Renal pelvis (tissue), 4 donors: ENCODE measurements around the gene TRAF3. TPM values are rescaled to one million over a fixed set of nuclear protein-coding genes. Genes with fewer than 3 reads are reported as not detected.

ENCODE experiments used
- DNase-seq: peaks from one replicate; pipeline ENCODE4 v3.0.0-alpha.2; 2013
- polyA plus RNA-seq, 3 donors: library from polyadenylated mRNA; unstranded; fragments of 120-200 nt; gene quantifications; one replicate each; pipeline ENCODE4 v1.2.1, GENCODE V29; 2013; ENCODE audit not compliant: insufficient read length in 3 of 3

The TRAF3 gene
- polyA plus RNA-seq, 3 donors, result 15.9 to 18.0 (median 16.6) TPM

DNA sequence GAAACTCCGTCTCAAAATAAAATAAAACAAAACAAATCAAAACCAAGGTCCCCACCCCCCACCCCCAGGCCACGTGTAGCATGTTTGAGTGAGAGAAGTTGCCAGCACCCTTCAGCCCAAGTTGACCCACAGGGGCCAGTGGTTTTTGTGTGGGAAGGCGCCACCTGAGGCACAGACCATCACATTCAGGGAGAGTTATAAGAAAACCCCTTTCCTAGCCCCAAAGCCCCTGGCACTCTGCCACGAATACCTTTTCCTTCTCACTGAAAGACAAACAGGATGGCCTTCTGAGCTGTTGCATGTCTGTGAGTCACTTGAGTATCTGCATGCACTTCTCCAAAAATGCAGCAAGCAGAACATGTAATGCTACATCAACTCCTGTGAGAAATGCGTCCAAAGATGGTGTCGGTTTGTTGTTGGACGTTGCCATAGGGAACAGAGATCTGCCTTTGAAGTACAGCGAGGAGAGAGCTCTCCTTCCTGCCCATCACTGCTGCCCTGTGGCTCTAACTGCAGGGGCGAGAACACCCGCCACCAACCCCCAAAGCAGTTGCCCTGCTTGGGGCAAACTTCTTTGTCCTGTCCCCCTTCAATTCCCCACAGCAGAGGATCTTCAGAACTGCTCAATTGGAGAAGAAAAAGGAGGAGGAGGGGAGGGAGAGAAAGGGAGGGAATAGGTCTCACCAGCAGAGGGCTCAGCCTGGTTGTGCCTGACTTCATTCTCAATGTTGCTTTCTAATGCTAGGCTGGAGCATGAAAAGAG, 2.7 kb upstream of the TRAF3 start:
- DNase-seq, result peak; percentile 81

GRCh38 chr14:102775855-102776760, 1.1 kb upstream of the TRAF3 start:
- no peak for DNase-seq

DNA sequence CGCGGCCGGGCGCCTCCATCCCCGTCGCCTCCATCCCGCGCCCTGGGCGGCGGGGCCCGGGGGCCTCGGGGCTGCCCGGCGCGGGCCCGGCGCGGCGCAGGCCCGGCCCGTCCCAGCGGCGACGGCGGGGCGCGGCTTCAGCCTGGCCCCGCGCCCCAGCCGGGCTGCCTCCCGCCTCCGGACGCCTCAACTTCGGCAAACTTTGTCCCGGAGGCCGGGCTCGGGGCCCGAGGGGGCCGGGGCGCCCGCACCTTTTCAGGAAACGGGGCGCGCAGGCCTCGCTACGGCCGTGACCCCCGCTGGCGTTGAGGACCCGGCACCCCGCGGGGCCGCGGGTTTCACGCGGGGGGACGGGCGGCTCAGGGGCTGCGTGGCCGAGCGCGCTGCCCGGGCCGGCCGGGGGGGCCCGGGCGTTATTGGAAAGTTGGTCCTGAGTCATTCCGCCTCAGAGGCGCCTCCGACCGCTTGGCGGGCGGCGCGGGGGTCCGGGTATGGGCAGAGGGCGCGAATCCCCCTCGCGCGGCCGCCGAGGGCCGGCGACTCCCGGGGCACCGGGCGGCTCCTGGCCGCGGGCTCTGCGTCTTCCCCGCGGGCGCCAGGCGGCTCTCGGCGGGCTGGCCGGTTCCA, 575 bp downstream of the TRAF3 start:
- DNase-seq, result no peak

- DNase-seq, result no peak
These were observed 1.3 kb downstream of the TRAF3 start for GRCh38 chr14:102778338-102779083.

DNA sequence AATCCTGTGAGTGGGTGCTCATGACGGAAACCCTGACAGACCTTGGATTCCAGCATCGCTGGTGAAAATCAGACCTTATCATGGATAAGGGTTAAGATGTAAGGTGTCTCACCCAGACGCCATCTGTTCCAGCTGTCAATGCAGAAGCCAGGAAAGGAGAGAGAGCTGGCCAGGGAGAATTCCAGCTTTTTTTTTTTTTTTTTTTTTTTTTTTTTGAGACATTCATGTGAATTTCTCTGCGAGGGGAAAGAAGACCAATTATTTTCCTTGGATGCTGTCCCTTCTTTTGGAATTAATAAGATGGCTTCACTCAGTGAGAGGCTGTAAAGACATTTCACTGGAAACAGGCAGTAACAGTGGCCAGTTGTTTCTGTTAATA, 1.8 kb downstream of the TRAF3 start:
- DNase-seq, result no peak

- no peak for DNase-seq
These were observed 2.5 kb downstream of the TRAF3 start for GRCh38 chr14:102779574-102780315.

GRCh38 chr14:102781063-102781462, 3.8 kb downstream of the TRAF3 start:
- no peak for DNase-seq

DNA sequence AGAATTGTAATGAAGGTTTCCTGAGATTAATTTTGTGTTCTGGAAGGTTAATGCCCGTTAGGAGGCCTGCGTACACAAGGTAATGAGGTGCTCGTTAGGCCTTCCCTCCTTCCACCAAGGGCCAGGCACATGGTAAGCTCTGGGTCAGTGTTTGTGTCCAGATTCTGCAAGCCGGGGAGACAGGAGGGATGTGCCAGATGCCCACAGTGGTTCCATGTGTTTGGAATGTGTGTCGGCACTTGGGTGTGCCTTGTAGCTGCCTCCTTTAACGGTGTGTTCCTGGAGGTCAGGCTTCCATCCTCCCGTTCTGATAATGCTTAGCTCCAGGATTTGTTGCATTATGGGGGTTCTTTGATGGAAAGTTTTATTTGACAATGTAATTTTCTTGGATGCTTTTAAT, 5.7 kb downstream of the TRAF3 start:
- no peak for DNase-seq

- DNase-seq, result no peak
These were observed 7.8 kb downstream of the TRAF3 start for GRCh38 chr14:102784892-102785594.

GRCh38 chr14:102785595-102785963, 8.3 kb downstream of the TRAF3 start:
- no peak for DNase-seq

DNA sequence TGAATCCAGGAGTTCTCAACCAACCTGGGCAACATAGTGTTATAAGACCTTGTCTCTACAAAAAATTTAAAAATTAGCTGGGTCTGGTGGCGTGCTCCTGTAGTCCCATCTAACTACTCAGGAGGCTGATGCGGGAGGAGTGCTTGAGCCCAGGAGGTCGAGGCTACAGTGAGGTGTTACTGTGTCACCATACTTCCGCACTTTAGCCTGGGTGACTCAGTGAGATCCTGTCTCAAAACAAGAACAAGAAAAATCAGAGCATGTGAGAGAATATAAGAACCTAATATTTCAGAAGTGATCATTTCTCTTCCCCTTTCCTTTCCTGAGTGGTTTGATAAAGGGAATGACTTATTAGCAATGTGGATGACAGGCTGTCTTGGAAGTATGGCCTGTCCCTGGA, 9.5 kb downstream of the TRAF3 start:
- DNase-seq, result no peak

GRCh38 chr14:102789349-102789748, 12.1 kb downstream of the TRAF3 start:
- no peak for DNase-seq

GRCh38 chr14:102793531-102794328, 16.5 kb downstream of the TRAF3 start:
- DNase-seq, result no peak

GRCh38 chr14:102795060-102795925, 18.0 kb downstream of the TRAF3 start:
- no peak for DNase-seq

DNA sequence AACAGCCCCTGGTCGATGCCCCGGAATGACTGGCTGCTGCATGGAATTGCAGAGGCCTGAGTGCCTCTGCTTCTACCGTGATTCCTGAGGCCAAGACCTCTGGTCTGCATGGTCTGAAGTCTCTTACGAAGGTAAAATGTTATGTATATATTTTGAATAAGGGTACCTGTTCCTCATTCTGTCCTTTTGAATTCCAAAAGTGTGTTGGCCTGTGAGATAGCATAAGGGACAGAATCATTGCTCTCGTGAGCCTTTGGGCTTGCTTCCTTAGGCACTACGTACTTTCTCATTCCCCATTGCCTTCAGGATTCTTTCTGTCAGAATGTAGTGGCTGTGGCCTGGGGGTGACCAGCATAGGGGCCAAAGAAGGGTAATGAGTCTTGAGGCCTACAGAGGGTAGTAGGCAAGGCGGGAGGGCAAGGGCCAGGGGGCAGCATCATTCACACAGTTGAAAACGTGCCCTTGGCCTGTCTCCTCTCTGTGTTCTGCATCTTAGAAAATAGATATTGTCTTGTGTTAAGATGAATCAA, 19.5 kb downstream of the TRAF3 start:
- no peak for DNase-seq

GRCh38 chr14:102798926-102799325, 21.7 kb downstream of the TRAF3 start:
- DNase-seq, result no peak

DNA sequence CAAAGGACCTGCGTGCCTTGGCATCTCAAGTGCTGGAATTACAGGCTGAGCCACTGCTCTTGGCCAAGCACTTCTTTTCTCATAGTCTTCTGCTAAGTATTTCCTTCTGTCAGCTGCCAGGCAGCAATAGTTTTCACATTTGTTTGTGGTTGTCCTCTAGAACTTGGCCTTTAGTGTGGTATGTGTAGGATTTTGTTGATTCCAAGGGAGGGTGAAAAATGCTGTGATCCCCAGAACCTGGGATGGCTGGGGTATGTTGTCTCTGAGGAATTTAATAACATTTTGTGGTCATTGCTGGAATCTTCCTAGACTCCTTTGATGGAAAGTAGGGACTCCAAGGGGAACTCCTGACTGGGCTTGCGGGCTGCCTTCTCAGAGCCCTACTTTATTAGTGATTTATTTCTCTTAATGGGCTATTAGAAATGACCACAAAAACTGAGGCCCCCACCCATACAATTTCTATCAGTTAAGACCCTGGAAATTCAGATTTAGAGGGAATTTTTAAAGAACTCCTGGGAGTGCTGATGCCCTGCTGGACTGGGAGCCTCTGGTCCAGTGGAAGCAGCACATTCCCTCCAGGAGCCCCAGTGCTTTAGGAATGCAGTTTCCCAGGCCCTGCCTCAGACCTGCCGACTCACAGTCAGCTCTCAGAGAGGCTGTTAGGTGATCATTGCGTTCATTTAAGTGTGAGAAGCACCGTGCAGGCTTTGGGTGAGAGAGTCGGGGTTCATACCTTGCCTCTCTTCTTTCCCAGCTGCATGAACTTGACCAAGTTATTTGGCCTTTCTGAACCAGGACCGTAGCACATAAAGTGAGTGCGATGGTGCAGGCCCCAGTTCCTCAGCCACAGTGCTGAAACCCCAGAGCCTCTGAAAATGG, 22.7 kb downstream of the TRAF3 start:
- no peak for DNase-seq
